Subcutaneous abdominal adipose tissue (tissue), 5 donors: ENCODE measurements around the gene BRINP2.

ENCODE experiments used
- H3K27ac ChIP-seq: one replicate; pipeline ENCODE4 v1.7.0; 2013; ENCODE audit warnings: low read depth, mild to moderate bottlenecking, inconsistent platforms, low read length, moderate library complexity
- H3K27me3 ChIP-seq, 5 donors: one replicate each; pipeline ENCODE4 v1.7.0; 2013; ENCODE audit warnings: low read length in 5 of 5, inconsistent platforms in 1 of 5; ENCODE audit not compliant: control insufficient read depth in 5 of 5, insufficient read depth in 4 of 5
- H3K36me3 ChIP-seq, 5 donors: one replicate each; pipeline ENCODE4 v1.7.0; 2013; ENCODE audit warnings: low read length in 5 of 5; ENCODE audit not compliant: control insufficient read depth in 5 of 5, insufficient read depth in 5 of 5
- H3K4me1 ChIP-seq, 5 donors: one replicate each; pipeline ENCODE4 v1.7.0; 2013; ENCODE audit warnings: low read length in 5 of 5, mild to moderate bottlenecking in 3 of 5, moderate library complexity in 1 of 5; ENCODE audit not compliant: control insufficient read depth in 5 of 5, insufficient read depth in 5 of 5
- H3K4me3 ChIP-seq, 5 donors: one replicate each; pipeline ENCODE4 v1.7.0; 2013; ENCODE audit warnings: low read length in 5 of 5, low read depth in 1 of 5
- H3K9ac ChIP-seq, 5 donors: one replicate each; pipeline ENCODE4 v1.7.0; 2013; ENCODE audit warnings: low read length in 5 of 5, mild to moderate bottlenecking in 4 of 5, moderate library complexity in 3 of 5
- H3K9me3 ChIP-seq, 5 donors: one replicate each; pipeline ENCODE4 v1.7.0; 2013; ENCODE audit warnings: low read length in 5 of 5; ENCODE audit not compliant: control insufficient read depth in 5 of 5
- donor health status: healthy.
- donor health status: healthy.
- donor health status: healthy.
- donor health status: healthy.
- donor health status: healthy.

Gene BRINP2

DNA sequence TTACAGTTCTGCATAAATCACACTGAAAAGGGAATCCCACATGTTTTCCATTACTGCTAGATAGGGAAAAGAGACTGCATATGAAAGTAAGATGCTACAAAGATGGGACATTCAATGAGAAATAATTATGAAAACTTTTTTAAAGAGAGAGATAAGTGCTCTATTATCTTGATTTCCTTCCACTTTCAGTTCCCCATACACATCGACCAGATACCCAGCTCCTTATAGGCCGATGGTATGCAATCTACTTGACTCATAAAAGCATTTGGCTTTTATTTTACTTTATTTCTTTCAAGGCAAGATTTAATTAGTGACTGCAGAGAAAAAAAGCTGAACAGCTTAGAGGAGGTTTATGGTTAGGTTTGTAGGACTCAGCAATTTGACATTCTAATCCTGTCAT lies 13.1 kb downstream of the BRINP2 start:
- Histone ChIP-seq H3K9ac (no peak overlapping the region), H3K27ac (no peak overlapping the region), H3K36me3 (no peaks in the 10 kb centered on the region), H3K4me3 (no peak overlapping the region), H3K27me3 (peaks cover 0 to 8% (median 0%) of the 10 kb centered on the region in 5 donors), H3K9me3 (no peaks in the 10 kb centered on the region), H3K4me1 (peaks cover 0 to 7% (median 7%) of the 10 kb centered on the region in 5 donors)

DNA sequence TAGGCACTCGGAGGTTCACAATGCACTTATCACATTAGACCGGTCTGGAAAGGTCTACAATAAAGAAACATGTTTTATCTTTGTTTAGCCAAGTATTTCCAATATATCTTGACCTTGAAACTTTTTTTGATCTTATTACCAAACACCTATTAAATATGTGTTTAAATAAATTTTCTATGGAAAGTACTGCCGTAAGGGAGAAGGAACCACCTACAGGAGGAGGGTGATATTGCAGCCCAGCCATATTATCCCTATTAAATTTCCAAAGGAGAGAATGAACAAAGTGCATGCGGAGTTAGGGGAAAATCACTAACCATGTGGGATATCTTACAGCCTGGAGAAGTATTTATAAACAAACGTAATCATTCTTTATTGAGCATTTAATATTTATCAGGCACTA lies 14.5 kb downstream of the BRINP2 start:
- Histone ChIP-seq H3K27me3 (peaks cover 0 to 8% (median 0%) of the 10 kb centered on the region in 5 donors), H3K9ac (no peak overlapping the region), H3K9me3 (no peaks in the 10 kb centered on the region), H3K36me3 (no peaks in the 10 kb centered on the region), H3K27ac (no peak overlapping the region), H3K4me1 (peaks cover 0 to 7% (median 7%) of the 10 kb centered on the region in 5 donors), H3K4me3 (no peak overlapping the region)

DNA sequence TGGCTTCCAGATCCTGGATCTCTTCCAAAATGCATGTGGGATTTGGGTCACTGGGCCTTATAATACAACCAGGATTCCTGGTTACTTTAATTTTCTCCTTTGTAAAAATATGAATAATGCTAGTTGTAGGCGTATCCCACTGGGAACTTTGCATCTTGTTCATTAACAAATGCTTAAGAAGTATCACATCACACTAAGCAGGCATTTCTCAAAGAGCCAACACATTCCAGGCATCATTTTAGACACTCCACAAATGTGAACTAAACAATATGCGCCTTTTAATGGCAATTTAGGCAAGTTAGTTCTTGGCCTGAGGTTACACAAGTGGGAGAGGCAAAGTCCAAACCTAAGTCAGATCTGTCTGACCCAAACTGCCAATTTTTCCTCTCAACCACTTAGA lies 15.9 kb downstream of the BRINP2 start:
- no peak overlapping the region for H3K4me3 ChIP-seq
- no peaks in the 10 kb centered on the region for H3K36me3 ChIP-seq
- H3K9me3 ChIP-seq = no peaks in the 10 kb centered on the region
- H3K9ac ChIP-seq = no peak overlapping the region
- peaks cover 0 to 3% (median 2%) of the 10 kb centered on the region in 5 donors for H3K4me1 ChIP-seq
- H3K27me3 ChIP-seq = no peaks in the 10 kb centered on the region
- no peak overlapping the region for H3K27ac ChIP-seq

DNA sequence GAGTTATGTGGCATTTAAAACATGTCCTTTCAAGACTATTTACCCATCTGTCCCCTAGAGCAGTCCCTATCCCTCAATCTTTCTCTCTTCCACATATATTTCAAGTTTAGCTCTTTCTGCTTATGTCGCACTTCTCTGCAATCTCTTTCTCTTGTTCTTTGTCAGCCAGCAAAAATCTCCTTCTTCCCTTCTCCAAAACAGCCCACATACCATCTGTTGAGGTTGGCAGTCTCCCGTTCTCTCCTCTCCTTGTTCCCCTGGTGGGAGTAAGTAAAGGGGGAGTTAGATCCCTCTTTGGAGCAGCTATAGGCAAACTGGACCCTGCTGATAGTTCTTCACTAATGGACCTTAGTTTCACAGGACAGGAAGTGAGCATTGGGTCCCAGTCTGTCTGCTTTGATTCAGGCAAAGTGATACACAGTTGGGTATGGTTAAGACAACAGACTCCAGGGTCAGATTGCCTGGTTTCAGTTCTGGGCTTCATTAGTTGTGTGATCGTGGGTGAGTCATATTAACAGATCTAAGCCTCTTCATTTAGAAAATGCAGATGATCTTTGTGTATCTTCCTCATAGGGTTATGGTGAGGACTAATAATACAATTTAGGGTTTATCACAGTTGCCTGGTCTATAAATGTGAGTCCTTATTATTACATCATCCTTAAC lies 19.7 kb downstream of the BRINP2 start:
- no peak overlapping the region for H3K4me3 ChIP-seq
- peaks cover 0 to 3% (median 0%) of the 10 kb centered on the region in 5 donors for H3K4me1 ChIP-seq
- H3K27me3 ChIP-seq = no peaks in the 10 kb centered on the region
- H3K27ac ChIP-seq = no peak overlapping the region
- H3K36me3 ChIP-seq = no peaks in the 10 kb centered on the region
- H3K9ac ChIP-seq = no peak overlapping the region
- H3K9me3 ChIP-seq = no peaks in the 10 kb centered on the region

- H3K4me1 ChIP-seq = peaks cover 0 to under 1% (median 0%) of the 10 kb centered on the region in 5 donors
- H3K4me3 ChIP-seq = no peak overlapping the region
- H3K27ac ChIP-seq = no peak overlapping the region
- H3K36me3 ChIP-seq = no peaks in the 10 kb centered on the region
- no peak overlapping the region for H3K9ac ChIP-seq
- no peaks in the 10 kb centered on the region for H3K9me3 ChIP-seq
- H3K27me3 ChIP-seq = no peaks in the 10 kb centered on the region
Measured at GRCh38 chr1:177198243-177198642, 27.5 kb downstream of the BRINP2 start.

DNA sequence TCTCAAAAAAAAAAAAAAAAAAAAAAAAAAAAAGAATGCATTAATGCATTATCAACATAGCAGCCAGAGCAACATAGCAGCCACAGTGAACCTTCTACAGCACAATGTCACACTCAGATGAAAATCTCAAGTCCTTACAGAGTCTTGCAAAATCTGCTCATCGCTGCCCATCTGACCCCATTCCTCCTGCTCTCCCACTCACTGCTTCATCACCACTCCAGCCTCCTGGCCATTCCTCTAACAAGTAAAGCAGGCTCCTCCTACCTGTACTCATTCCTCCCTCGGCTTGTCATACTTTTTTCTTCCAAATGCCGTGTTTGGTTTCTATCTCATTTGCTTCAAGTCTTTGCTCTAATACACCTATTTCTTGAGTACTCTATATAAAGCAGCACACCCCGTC lies 29.5 kb downstream of the BRINP2 start:
- Histone ChIP-seq H3K27ac (no peak overlapping the region), H3K9ac (no peak overlapping the region), H3K27me3 (no peaks in the 10 kb centered on the region), H3K4me3 (no peak overlapping the region), H3K36me3 (no peaks in the 10 kb centered on the region), H3K9me3 (no peaks in the 10 kb centered on the region), H3K4me1 (peaks cover 0 to 3% (median 0%) of the 10 kb centered on the region in 5 donors)

- H3K27me3 ChIP-seq = no peaks in the 10 kb centered on the region
- H3K27ac ChIP-seq = no peak overlapping the region
- no peak overlapping the region for H3K4me3 ChIP-seq
- H3K9ac ChIP-seq = no peak overlapping the region
- H3K36me3 ChIP-seq = no peaks in the 10 kb centered on the region
- peaks cover 0 to 15% (median 6%) of the 10 kb centered on the region in 5 donors for H3K4me1 ChIP-seq
- H3K9me3 ChIP-seq = no peaks in the 10 kb centered on the region
Measured at GRCh38 chr1:177206831-177207355, 36.1 kb downstream of the BRINP2 start.

DNA sequence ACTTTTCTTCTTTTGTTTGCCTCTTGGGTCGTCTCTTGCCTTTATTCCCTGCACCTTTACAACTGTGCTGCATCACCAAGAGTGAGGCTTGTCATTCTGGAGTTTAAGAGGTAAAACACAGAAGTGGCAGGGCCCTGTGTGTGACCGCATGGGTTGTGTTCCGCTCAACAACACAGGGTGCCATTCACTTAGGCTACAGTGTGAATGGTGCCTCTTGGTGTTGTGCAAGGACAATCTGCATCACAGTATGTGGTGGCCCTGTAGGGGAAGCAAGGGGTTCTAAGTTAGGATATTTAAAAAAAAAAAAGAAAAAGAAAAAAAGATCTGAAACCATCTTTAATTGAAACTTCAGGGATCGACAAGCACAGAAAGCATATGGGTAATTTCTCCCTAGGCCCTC lies 38.2 kb downstream of the BRINP2 start:
- no peak overlapping the region for H3K9ac ChIP-seq
- no peak overlapping the region for H3K4me3 ChIP-seq
- no peak overlapping the region for H3K27ac ChIP-seq
- H3K36me3 ChIP-seq = no peaks in the 10 kb centered on the region
- H3K27me3 ChIP-seq = no peaks in the 10 kb centered on the region
- H3K4me1 ChIP-seq = peaks cover 0 to 15% (median 6%) of the 10 kb centered on the region in 5 donors
- H3K9me3 ChIP-seq = no peaks in the 10 kb centered on the region

DNA sequence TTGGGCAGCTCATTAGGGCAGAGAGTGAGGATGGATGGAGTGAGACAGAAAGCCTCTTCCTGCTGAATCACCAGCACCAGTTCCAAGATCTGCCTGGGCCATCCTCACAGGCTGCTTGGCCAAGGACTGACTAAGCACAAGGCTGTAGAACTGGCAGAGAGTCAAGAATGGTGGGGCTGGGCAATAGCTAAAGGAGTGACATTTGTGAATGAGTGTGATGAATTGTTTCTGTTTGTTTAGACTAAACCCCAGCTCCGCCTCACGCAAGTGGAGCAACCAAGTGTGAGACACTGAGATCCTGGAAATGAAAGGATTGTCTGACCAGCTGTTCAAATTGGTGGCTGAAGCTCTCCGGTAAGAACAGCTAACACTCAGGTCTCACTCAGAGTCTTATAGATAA lies 38.6 kb downstream of the BRINP2 start:
- H3K27ac ChIP-seq = no peak overlapping the region
- H3K9ac ChIP-seq = no peak overlapping the region
- H3K27me3 ChIP-seq = no peaks in the 10 kb centered on the region
- H3K36me3 ChIP-seq = no peaks in the 10 kb centered on the region
- H3K4me3 ChIP-seq = no peak overlapping the region
- peaks cover 0 to 15% (median 6%) of the 10 kb centered on the region in 5 donors for H3K4me1 ChIP-seq
- no peaks in the 10 kb centered on the region for H3K9me3 ChIP-seq

GRCh38 chr1:177210071-177210470 lies 39.3 kb downstream of the BRINP2 start:
- H3K27me3 ChIP-seq = no peaks in the 10 kb centered on the region
- H3K9me3 ChIP-seq = no peaks in the 10 kb centered on the region
- H3K4me1 ChIP-seq = peaks cover 0 to 14% (median 6%) of the 10 kb centered on the region in 5 donors
- no peak overlapping the region for H3K4me3 ChIP-seq
- no peak overlapping the region for H3K9ac ChIP-seq
- no peaks in the 10 kb centered on the region for H3K36me3 ChIP-seq
- no peak overlapping the region for H3K27ac ChIP-seq
